Uterus (tissue), 4 donors: Measurements from ENCODE around the gene HMMR. TPM values are rescaled to one million over a fixed set of nuclear protein-coding genes. Genes with fewer than 3 reads are reported as not detected.
A peak's percentile ranks its signal among the peaks of the same experiment; 100 is the strongest.

ENCODE experiments used
- DNase-seq, 2 donors: peaks; one replicate each; pipeline ENCODE4 v3.0.0-alpha.2; 2019 to 2020
- H3K27ac ChIP-seq, 2 donors: fragments of 200-600 bp; sonication (generic); 1 replicate in 1 of 2; 2 replicates in 1 of 2; pipeline ENCODE4 v1.5.1; 2016 to 2018
- H3K27me3 ChIP-seq, 2 donors: fragments of 200-600 bp; sonication (generic); one replicate each; pipeline ENCODE4 v1.5.1; 2018 to 2019; ENCODE audit warnings: control low read depth in 1 of 2
- H3K36me3 ChIP-seq, 2 donors: fragments of 200-600 bp; sonication (generic); one replicate each; pipeline ENCODE4 v1.5.1; 2019; ENCODE audit warnings: control low read depth in 1 of 2
- H3K4me1 ChIP-seq, 2 donors: fragments of 200-600 bp; sonication (generic); one replicate each; pipeline ENCODE4 v1.5.1; 2018 to 2019; ENCODE audit warnings: control low read depth in 1 of 2
- H3K4me3 ChIP-seq, 2 donors: fragments of 200-600 bp; sonication (generic); 1 replicate in 1 of 2; 2 replicates in 1 of 2; pipeline ENCODE4 v1.5.1; 2018 to 2019; ENCODE audit warnings: mild to moderate bottlenecking in 1 of 2
- H3K9me3 ChIP-seq, 2 donors: fragments of 200-600 bp; sonication (generic); one replicate each; pipeline ENCODE4 v1.5.1; 2019; ENCODE audit warnings: control low read depth in 1 of 2
- CTCF ChIP-seq, 4 experiments: fragments of 200-600 bp in 2 of 4; fragments of 450-650 bp in 2 of 4; sonication (generic) in 2 of 4; IDR thresholded peaks; one replicate each; pipeline ENCODE4 v1.5.1; 2016 to 2019; ENCODE audit warnings: antibody characterized with exemption in 4 of 4, mild to moderate bottlenecking in 2 of 4, moderate library complexity in 1 of 4
- POLR2A ChIP-seq, 2 donors: fragments of 450-650 bp; IDR thresholded peaks; one replicate each; pipeline ENCODE4 v1.6.1; 2016; ENCODE audit warnings: antibody characterized with exemption in 2 of 2, mild to moderate bottlenecking in 1 of 2, moderate library complexity in 1 of 2
- intact Hi-C: fragments of 100-400 bp; cut with DNase I; formaldehyde crosslinking; loops from one replicate; pipeline ENCODE4 v1.15.1; 2023; ENCODE audit warnings: low total_unique reads
- total RNA-seq, 4 donors: library from RNA; depleted of rRNA in 3 of 4; stranded (reverse); fragments of >200 nt in 3 of 4; gene quantifications; one replicate each; pipeline versions ENCODE4 v1.1.0 to v1.2.4, GENCODE V29; 2014 to 2023
- donor health status: DM: yes; HTN: yes; CAD: no.

Gene HMMR
- total RNA-seq, 4 donors from 2014 or later, result 13.8 TPM; not detected in 3

- DNase-seq, result no peak
- Histone ChIP-seq H3K27me3 (no peaks in the 10 kb centered on the region), H3K4me1 (no peaks in the 10 kb centered on the region), H3K36me3 (no peaks in the 10 kb centered on the region), H3K4me3 (no peak overlapping the region), H3K27ac (no peak overlapping the region), H3K9me3 (no peaks in the 10 kb centered on the region)
- intact Hi-C loops, result no loop called here
- TF ChIP-seq POLR2A (IDR thresholded peaks at IDR 0.05) (no peak), CTCF (IDR thresholded peaks at IDR 0.05) (no peak)
Observed at GRCh38 chr5:163489745-163490075, 29.3 kb downstream of the HMMR start.

GRCh38 chr5:163496286-163496685 lies 35.9 kb downstream of the HMMR start:
- Histone ChIP-seq H3K27ac (no peak overlapping the region), H3K36me3 (no peaks in the 10 kb centered on the region), H3K9me3 (no peaks in the 10 kb centered on the region), H3K27me3 (no peaks in the 10 kb centered on the region), H3K4me3 (no peak overlapping the region), H3K4me1 (no peaks in the 10 kb centered on the region)
- no peak for DNase-seq
- TF ChIP-seq CTCF (IDR thresholded peaks at IDR 0.05), result no peak
- intact Hi-C loops, result no loop called here

- no peaks in the 10 kb centered on the region for H3K27me3 ChIP-seq
- no peaks in the 10 kb centered on the region for H3K36me3 ChIP-seq
- no peaks in the 10 kb centered on the region for H3K9me3 ChIP-seq
- DNase-seq, result no peak
- no peak for TF ChIP-seq CTCF (IDR thresholded peaks at IDR 0.05)
- no peak for TF ChIP-seq POLR2A (IDR thresholded peaks at IDR 0.05)
- H3K4me1 ChIP-seq, result peaks cover under 1 to 4% of the 10 kb centered on the region in 2 donors
- H3K27ac ChIP-seq, result no peak overlapping the region
- intact Hi-C loops, result no loop called here
- H3K4me3 ChIP-seq, result no peak overlapping the region
Observed at GRCh38 chr5:163497315-163497714, 36.9 kb downstream of the HMMR start.

GRCh38 chr5:163498886-163499285 lies 38.5 kb downstream of the HMMR start:
- intact Hi-C loops, result no loop called here
- Histone ChIP-seq H3K36me3 (no peaks in the 10 kb centered on the region), H3K27ac (no peak overlapping the region), H3K4me3 (no peak overlapping the region), H3K9me3 (no peaks in the 10 kb centered on the region), H3K27me3 (no peaks in the 10 kb centered on the region), H3K4me1 (peaks cover 6 to 8% of the 10 kb centered on the region in 2 donors)
- no peak for DNase-seq
- TF ChIP-seq CTCF (IDR thresholded peaks at IDR 0.05), result no peak
- TF ChIP-seq POLR2A (IDR thresholded peaks at IDR 0.05), result no peak

- intact Hi-C loops, result no loop called here
- no peak for DNase-seq
- Histone ChIP-seq H3K9me3 (no peaks in the 10 kb centered on the region), H3K4me1 (peaks cover 6 to 8% of the 10 kb centered on the region in 2 donors), H3K4me3 (peak overlapping the region; percentile 71 to 88), H3K27me3 (no peaks in the 10 kb centered on the region), H3K36me3 (no peaks in the 10 kb centered on the region), H3K27ac (peak overlapping the region; percentile 96 to 98)
- TF ChIP-seq CTCF (IDR thresholded peaks at IDR 0.05) (no peak), POLR2A (IDR thresholded peaks at IDR 0.05) (no peak)
Observed at GRCh38 chr5:163502521-163502920, 42.1 kb downstream of the HMMR start.
